ENCODE measurements around the gene RCC1.
"Not testable (repeated sequence)": the region's sequence is repeated elsewhere in the genome, so short reads cannot be mapped to it uniquely, and the experiment has no call there.

The RCC1 gene

GRCh38 chr1:28505406-28506187 lies at the start of gene RCC1:
Gene RCC1 (plus strand): TSS chr1:28506043. CDS start chr1:28529867, 23,824 bp downstream.
- peak; percentile 96 for DNase-seq

GRCh38 chr1:28456078-28456477 lies 49.8 kb upstream of the RCC1 start:
- no peak for DNase-seq

GRCh38 chr1:28457678-28458077 lies 48.2 kb upstream of the RCC1 start:
- no peak for DNase-seq

- DNase-seq, result no peak
Measured at GRCh38 chr1:28458237-28459228, 47.3 kb upstream of the RCC1 start.

- DNase-seq, result no peak
Measured at GRCh38 chr1:28466226-28466778, 39.5 kb upstream of the RCC1 start.

- no peak for DNase-seq
Measured at GRCh38 chr1:28470146-28470545, 35.7 kb upstream of the RCC1 start.

GRCh38 chr1:28479497-28479896 lies 26.3 kb upstream of the RCC1 start:
- not testable (repeated sequence) for DNase-seq

- no peak for DNase-seq
Measured at GRCh38 chr1:28480308-28480707, 25.5 kb upstream of the RCC1 start.

GRCh38 chr1:28482138-28482537 lies 23.7 kb upstream of the RCC1 start:
- no peak for DNase-seq

GRCh38 chr1:28482702-28483101 lies 23.1 kb upstream of the RCC1 start:
- no peak for DNase-seq

GRCh38 chr1:28494737-28495136 lies 11.1 kb upstream of the RCC1 start:
- no peak for DNase-seq

- DNase-seq, result no peak
Measured at GRCh38 chr1:28499553-28499952, 6.3 kb upstream of the RCC1 start.

GRCh38 chr1:28501925-28502324 lies 3.9 kb upstream of the RCC1 start:
- DNase-seq, result no peak

- DNase-seq, result no peak
Measured at GRCh38 chr1:28503117-28503516, 2.7 kb upstream of the RCC1 start.

- no peak for DNase-seq
Measured at GRCh38 chr1:28506907-28507246, 1.0 kb downstream of the RCC1 start.

GRCh38 chr1:28507247-28507645 lies 1.4 kb downstream of the RCC1 start:
- no peak for DNase-seq

- no peak for DNase-seq
Measured at GRCh38 chr1:28507646-28508434, 2.0 kb downstream of the RCC1 start.

- DNase-seq, result no peak
Measured at GRCh38 chr1:28508435-28508754, 2.6 kb downstream of the RCC1 start.

GRCh38 chr1:28509705-28510272 lies 3.9 kb downstream of the RCC1 start:
- no peak for DNase-seq

GRCh38 chr1:28510273-28510969 lies 4.6 kb downstream of the RCC1 start:
- no peak for DNase-seq

- no peak for DNase-seq
Measured at GRCh38 chr1:28510970-28511440, 5.2 kb downstream of the RCC1 start.
